ENCODE measurements around the gene ARID1B.

- TF ChIP-seq, protein P1, sequence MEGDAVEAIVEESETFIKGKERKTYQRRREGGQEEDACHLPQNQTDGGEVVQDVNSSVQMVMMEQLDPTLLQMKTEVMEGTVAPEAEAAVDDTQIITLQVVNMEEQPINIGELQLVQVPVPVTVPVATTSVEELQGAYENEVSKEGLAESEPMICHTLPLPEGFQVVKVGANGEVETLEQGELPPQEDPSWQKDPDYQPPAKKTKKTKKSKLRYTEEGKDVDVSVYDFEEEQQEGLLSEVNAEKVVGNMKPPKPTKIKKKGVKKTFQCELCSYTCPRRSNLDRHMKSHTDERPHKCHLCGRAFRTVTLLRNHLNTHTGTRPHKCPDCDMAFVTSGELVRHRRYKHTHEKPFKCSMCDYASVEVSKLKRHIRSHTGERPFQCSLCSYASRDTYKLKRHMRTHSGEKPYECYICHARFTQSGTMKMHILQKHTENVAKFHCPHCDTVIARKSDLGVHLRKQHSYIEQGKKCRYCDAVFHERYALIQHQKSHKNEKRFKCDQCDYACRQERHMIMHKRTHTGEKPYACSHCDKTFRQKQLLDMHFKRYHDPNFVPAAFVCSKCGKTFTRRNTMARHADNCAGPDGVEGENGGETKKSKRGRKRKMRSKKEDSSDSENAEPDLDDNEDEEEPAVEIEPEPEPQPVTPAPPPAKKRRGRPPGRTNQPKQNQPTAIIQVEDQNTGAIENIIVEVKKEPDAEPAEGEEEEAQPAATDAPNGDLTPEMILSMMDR (IDR thresholded peaks at IDR 0.05; ENCODE audit: low read length) = no peak
- no peak for TF ChIP-seq EZH2 (IDR thresholded peaks at IDR 0.05; ENCODE audit: borderline replicate concordance, low read length)
Observed at GRCh38 chr6:157116426-157116825, 339.2 kb downstream of the ARID1B start.

All from OCI-LY1 (cell line).